Psoas muscle (tissue), 8 donors: ENCODE measurements around the gene SMIM8. TPM values are rescaled to one million over a fixed set of nuclear protein-coding genes. Genes with fewer than 3 reads are reported as not detected.
"Not testable (repeated sequence)": the region's sequence is repeated elsewhere in the genome, so short reads cannot be mapped to it uniquely, and the experiment has no call there.

ENCODE experiments used
- ATAC-seq, 4 donors: fragments of 200-7000 bp; cut with Tn5 transposase; one replicate each; pipeline ENCODE4 v1.9.1; 2020; ENCODE audit warnings: moderate library complexity in 3 of 4, mild to moderate bottlenecking in 2 of 4
- DNase-seq, 2 donors: peaks; one replicate each; pipeline ENCODE4 v3.0.0-alpha.2; 2020
- H3K27ac ChIP-seq: fragments of 200-600 bp; one replicate; pipeline ENCODE4 v1.8.0; 2022
- H3K27me3 ChIP-seq, 3 donors: fragments of 200-600 bp in 1 of 3; one replicate each; pipeline versions ENCODE4 v1.6.1 to v1.8.0; 2013 to 2022; ENCODE audit warnings: low read length in 2 of 3, mild to moderate bottlenecking in 2 of 3, moderate library complexity in 1 of 3; ENCODE audit not compliant: insufficient read depth in 3 of 3
- H3K36me3 ChIP-seq, 2 donors: fragments of 200-600 bp in 1 of 2; one replicate each; pipeline versions ENCODE4 v1.6.1 to v1.8.0; 2013 to 2022; ENCODE audit warnings: low read depth in 1 of 2, mild to moderate bottlenecking in 1 of 2, moderate library complexity in 1 of 2; ENCODE audit not compliant: insufficient read depth in 1 of 2
- H3K4me1 ChIP-seq: fragments of 200-600 bp; one replicate; pipeline ENCODE4 v1.8.0; 2022
- H3K4me3 ChIP-seq: fragments of 200-600 bp; one replicate; pipeline ENCODE4 v1.8.0; 2022; ENCODE audit warnings: mild to moderate bottlenecking
- H3K9me3 ChIP-seq: fragments of 200-600 bp; one replicate; pipeline ENCODE4 v1.8.0; 2022
- WGBS, 3 donors: extraction: QIAGEN DNeasy Blood & Tissue Kit; methylation state at CpG; one replicate each; pipeline versions ENCODE4 v1.1.6 to v1.1.7; 2013; 5-methylcytosine and 5-hydroxymethylcytosine counted together
- intact Hi-C, 2 donors: fragments of 100-400 bp; cut with DNase I; formaldehyde crosslinking; loops; one replicate each; pipeline versions ENCODE4 v1.11.0 to v1.14.2; 2022
- polyA plus RNA-seq, 3 donors: library from polyadenylated mRNA; stranded (reverse); fragments of 200-250 nt; gene quantifications; one replicate each; pipeline ENCODE4 v1.2.3, GENCODE V29; 2013
- total RNA-seq, 4 donors: library from RNA; stranded (reverse); fragmentation: NEBNext Ultra II Directional in 2 of 4; extraction: Animal tissue kit (Norgen Biotek cat#: 25700) in 2 of 4; gene quantifications; one replicate each; pipeline versions ENCODE4 v1.2.1 to v1.2.4, GENCODE V29; 2021 to 2023
- TF ChIP-seq, protein P1 (sequence below): fragments of 200-600 bp; IDR thresholded peaks from one replicate; pipeline ENCODE4 v1.8.0; 2022; ENCODE audit warnings: antibody characterized with exemption
- donor health status: healthy with polysubstance abuse.
- donor health status: DM: no; HTN: no; CAD: no; lungs with moderate emphysema.
- donor health status: Bipolar disorder and iron deficiency.
- donor health status: healthy.
- donor health status: DM: yes; HTN: yes; CAD: no.
- donor health status: DM: no; HTN: no; CAD: no.
- donor health status: DM: no; HTN: no; CAD: no.
- donor health status: DM: yes; HTN: yes; CAD: no.

Gene SMIM8
- total and polyA plus RNA-seq, 7 donors = 3.7 to 8.6 (median 5.7) TPM

DNA sequence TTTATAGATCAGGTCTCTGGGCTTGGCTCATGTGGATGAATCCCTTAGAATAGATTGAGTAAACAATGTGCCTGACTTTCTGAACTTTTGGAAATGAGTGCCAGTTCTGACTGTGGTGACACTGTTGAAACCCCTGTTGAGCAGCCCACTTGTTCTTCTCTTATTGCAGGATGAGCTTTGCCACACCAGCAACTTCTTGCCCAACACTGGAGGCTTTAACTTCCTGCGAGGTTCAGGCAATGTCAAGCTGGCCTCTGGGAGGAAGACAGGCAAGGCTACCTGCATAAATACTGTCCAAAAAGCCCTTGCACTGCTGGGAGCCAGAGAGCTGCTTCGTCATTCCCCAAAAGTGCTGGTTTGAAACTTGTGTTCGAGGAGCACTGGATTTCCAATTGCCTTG lies 32.8 kb upstream of the SMIM8 start:
- H3K4me1 ChIP-seq = no peaks in the 10 kb centered on the region
- no peak for ATAC-seq
- no peaks in the 10 kb centered on the region for H3K36me3 ChIP-seq
- 83 to 85% (median 84%) methylated on average over 3 of the region's 3 CpGs for WGBS, 3 donors
- TF ChIP-seq, protein P1, sequence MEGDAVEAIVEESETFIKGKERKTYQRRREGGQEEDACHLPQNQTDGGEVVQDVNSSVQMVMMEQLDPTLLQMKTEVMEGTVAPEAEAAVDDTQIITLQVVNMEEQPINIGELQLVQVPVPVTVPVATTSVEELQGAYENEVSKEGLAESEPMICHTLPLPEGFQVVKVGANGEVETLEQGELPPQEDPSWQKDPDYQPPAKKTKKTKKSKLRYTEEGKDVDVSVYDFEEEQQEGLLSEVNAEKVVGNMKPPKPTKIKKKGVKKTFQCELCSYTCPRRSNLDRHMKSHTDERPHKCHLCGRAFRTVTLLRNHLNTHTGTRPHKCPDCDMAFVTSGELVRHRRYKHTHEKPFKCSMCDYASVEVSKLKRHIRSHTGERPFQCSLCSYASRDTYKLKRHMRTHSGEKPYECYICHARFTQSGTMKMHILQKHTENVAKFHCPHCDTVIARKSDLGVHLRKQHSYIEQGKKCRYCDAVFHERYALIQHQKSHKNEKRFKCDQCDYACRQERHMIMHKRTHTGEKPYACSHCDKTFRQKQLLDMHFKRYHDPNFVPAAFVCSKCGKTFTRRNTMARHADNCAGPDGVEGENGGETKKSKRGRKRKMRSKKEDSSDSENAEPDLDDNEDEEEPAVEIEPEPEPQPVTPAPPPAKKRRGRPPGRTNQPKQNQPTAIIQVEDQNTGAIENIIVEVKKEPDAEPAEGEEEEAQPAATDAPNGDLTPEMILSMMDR = no peak
- DNase-seq = no peak
- H3K27me3 ChIP-seq = peaks cover 0 to 6% (median 3%) of the 10 kb centered on the region in 3 donors
- H3K27ac ChIP-seq = no peak overlapping the region
- H3K4me3 ChIP-seq = no peak overlapping the region
- H3K9me3 ChIP-seq = no peaks in the 10 kb centered on the region
- intact Hi-C loops = no loop called here

DNA sequence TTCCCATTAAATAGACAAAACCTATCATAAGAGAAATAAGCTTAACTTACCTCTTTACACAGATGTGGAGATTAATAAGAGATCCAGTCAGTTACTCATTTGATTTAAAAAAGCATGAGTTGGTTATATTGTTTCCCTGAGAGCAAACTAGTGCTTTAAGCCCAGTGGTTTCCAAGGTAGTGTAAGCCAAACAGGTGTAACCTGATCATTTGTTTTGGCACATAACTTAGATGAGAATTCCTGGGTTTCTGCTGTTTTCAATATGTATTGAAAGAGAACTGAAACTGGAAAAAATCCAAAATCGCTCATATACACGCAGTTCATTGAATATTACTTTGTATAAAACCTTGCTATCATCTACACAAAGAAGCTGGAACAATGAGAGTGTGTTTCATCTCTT lies 30.5 kb upstream of the SMIM8 start:
- TF ChIP-seq, protein P1 = no peak
- intact Hi-C loops = no loop called here
- Histone ChIP-seq H3K27ac (no peak overlapping the region), H3K36me3 (no peaks in the 10 kb centered on the region), H3K27me3 (peaks cover 0 to 6% (median 3%) of the 10 kb centered on the region in 3 donors), H3K4me3 (no peak overlapping the region), H3K4me1 (no peaks in the 10 kb centered on the region), H3K9me3 (no peaks in the 10 kb centered on the region)
- DNase-seq (no peak), ATAC-seq (no peak)
- 81 to 89% (median 84%) methylated on average over 2 of the region's 2 CpGs for WGBS, 3 donors

DNA sequence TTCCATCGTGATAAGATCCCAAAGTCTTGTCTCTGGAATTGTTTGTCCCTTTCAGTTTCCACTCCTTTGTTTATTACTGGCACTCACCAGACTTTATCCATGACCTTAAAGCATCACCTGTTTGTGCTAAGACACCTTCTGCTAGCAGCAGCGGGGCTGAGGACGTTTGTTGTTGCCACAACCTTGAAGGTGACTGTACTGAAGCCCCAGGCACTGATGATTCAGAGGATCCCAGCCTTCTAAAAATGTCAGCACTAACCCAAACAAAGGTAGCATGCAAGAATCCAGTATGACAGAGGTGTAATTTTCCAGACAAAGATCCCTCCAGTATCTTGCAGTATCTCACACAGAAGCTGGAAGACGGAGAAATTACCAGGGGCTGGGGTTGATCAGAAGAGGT lies 28.9 kb upstream of the SMIM8 start:
- intact Hi-C loops = no loop called here
- ATAC-seq (no peak), DNase-seq (no peak)
- H3K27me3 ChIP-seq = peaks cover 0 to 6% (median 3%) of the 10 kb centered on the region in 3 donors
- H3K9me3 ChIP-seq = no peaks in the 10 kb centered on the region
- no peaks in the 10 kb centered on the region for H3K36me3 ChIP-seq
- 83 to 91% (median 90%) methylated on average over 4 of the region's 4 CpGs for WGBS, 3 donors
- no peaks in the 10 kb centered on the region for H3K4me1 ChIP-seq
- H3K4me3 ChIP-seq = no peak overlapping the region
- no peak overlapping the region for H3K27ac ChIP-seq
- TF ChIP-seq, protein P1 = no peak

DNA sequence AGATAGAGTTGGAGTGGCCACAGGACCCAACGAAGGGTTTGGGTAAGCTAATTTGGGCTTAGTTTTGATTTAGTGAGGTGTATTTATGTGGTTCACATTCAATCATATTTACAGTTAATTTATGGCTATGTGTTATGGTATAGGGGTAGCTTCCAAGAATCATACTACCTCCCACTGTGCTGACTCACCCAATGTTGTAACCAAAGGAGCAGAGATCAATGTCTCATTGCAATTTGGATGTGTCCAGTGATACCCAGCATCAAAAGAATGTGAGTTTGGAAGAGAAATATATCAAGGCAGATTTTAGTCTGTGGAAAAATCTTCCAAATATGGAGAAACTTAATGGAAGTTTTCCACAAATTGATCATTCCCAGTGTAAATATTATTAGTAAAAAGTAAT lies 25.3 kb upstream of the SMIM8 start:
- DNase-seq (no peak), ATAC-seq (no peak)
- Histone ChIP-seq H3K4me3 (no peak overlapping the region), H3K27ac (no peak overlapping the region), H3K36me3 (no peaks in the 10 kb centered on the region), H3K4me1 (no peaks in the 10 kb centered on the region), H3K9me3 (no peaks in the 10 kb centered on the region), H3K27me3 (peaks cover 0 to 7% (median 0%) of the 10 kb centered on the region in 3 donors)
- intact Hi-C loops = no loop called here
- TF ChIP-seq, protein P1 = no peak
- WGBS, 3 donors = 47 to 69% (median 48%) methylated on average over 1 of the region's 1 CpG

DNA sequence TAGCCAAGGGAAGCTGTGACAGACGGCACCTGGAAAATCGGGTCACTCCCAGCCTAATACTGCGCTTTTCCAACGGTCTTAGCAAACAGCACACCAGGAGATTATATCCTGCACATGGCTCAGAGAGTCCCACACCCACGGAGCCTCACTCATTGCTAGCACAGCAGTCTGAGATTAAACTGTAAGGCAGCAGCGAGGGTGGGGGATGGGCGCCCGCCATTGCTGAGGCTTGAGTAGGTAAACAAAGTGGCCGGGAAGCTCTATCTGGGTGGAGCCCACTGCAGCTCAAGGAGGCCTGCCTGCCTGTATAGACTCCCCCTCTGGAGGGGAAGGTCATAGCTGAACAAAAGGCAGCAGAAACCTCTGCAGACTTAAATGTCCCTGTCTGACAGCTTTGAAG lies 21.1 kb upstream of the SMIM8 start:
- WGBS, 3 donors = 75 to 88% (median 80%) methylated on average over 9 of the region's 9 CpGs
- H3K27me3 ChIP-seq, ATAC-seq, H3K27ac ChIP-seq, DNase-seq, H3K4me3 ChIP-seq, H3K36me3 ChIP-seq, intact Hi-C loops, H3K9me3 ChIP-seq, H3K4me1 ChIP-seq: not testable (repeated sequence)
